ENCODE measurements around the gene MYO3B.
"Not testable (repeated sequence)": the region's sequence is repeated elsewhere in the genome, so short reads cannot be mapped to it uniquely, and the experiment has no call there.

Gene MYO3B

GRCh38 chr2:170261566-170261965 lies 83.6 kb downstream of the MYO3B start:
- no peak for DNase-seq (ENCODE audit: low spot score)

GRCh38 chr2:170262343-170262742 lies 84.4 kb downstream of the MYO3B start:
- no peak for DNase-seq (ENCODE audit: low spot score)

GRCh38 chr2:170262806-170263205 lies 84.9 kb downstream of the MYO3B start:
- DNase-seq (ENCODE audit: low spot score): no peak

- DNase-seq (ENCODE audit: low spot score): not testable (repeated sequence)
Measured at GRCh38 chr2:170263728-170264521, 86.0 kb downstream of the MYO3B start.

- no peak for DNase-seq (ENCODE audit: low spot score)
Measured at GRCh38 chr2:170264522-170264860, 86.5 kb downstream of the MYO3B start.

GRCh38 chr2:170264865-170265264 lies 86.9 kb downstream of the MYO3B start:
- DNase-seq (ENCODE audit: low spot score): no peak

- no peak for DNase-seq (ENCODE audit: low spot score)
Measured at GRCh38 chr2:170265321-170265720, 87.4 kb downstream of the MYO3B start.

- no peak for DNase-seq (ENCODE audit: low spot score)
Measured at GRCh38 chr2:170266358-170266757, 88.4 kb downstream of the MYO3B start.

- no peak for DNase-seq (ENCODE audit: low spot score)
Measured at GRCh38 chr2:170267071-170267470, 89.1 kb downstream of the MYO3B start.

GRCh38 chr2:170270278-170270864 lies 92.4 kb downstream of the MYO3B start:
- DNase-seq (ENCODE audit: low spot score): no peak

- no peak for DNase-seq (ENCODE audit: low spot score)
Measured at GRCh38 chr2:170271340-170271739, 93.4 kb downstream of the MYO3B start.

- no peak for DNase-seq (ENCODE audit: low spot score)
Measured at GRCh38 chr2:170276056-170276455, 98.1 kb downstream of the MYO3B start.

GRCh38 chr2:170276925-170277629 lies 99.1 kb downstream of the MYO3B start:
- DNase-seq (ENCODE audit: low spot score): peak; percentile 2

GRCh38 chr2:170277951-170278350 lies 100.0 kb downstream of the MYO3B start:
- DNase-seq (ENCODE audit: low spot score): no peak

GRCh38 chr2:170279615-170280014 lies 101.7 kb downstream of the MYO3B start:
- DNase-seq (ENCODE audit: low spot score): not testable (repeated sequence)

- DNase-seq (ENCODE audit: low spot score): no peak
Measured at GRCh38 chr2:170282851-170283250, 104.9 kb downstream of the MYO3B start.

GRCh38 chr2:170284205-170284604 lies 106.3 kb downstream of the MYO3B start:
- no peak for DNase-seq (ENCODE audit: low spot score)

GRCh38 chr2:170288859-170289258 lies 110.9 kb downstream of the MYO3B start:
- DNase-seq (ENCODE audit: low spot score): no peak

- no peak for DNase-seq (ENCODE audit: low spot score)
Measured at GRCh38 chr2:170291474-170291873, 113.5 kb downstream of the MYO3B start.

- DNase-seq (ENCODE audit: low spot score): no peak
Measured at GRCh38 chr2:170292415-170292814, 114.5 kb downstream of the MYO3B start.

GRCh38 chr2:170297496-170297895 lies 119.5 kb downstream of the MYO3B start:
- no peak for DNase-seq (ENCODE audit: low spot score)

- no peak for DNase-seq (ENCODE audit: low spot score)
Measured at GRCh38 chr2:170298115-170298514, 120.2 kb downstream of the MYO3B start.

GRCh38 chr2:170298861-170299429 lies 121.0 kb downstream of the MYO3B start:
- no peak for DNase-seq (ENCODE audit: low spot score)
